Activated T-cell treated with anti-CD3 and anti-CD28 coated beads for 4 hours (primary cell): ENCODE results near the gene GPR155.
A peak's percentile ranks its signal among the peaks of the same experiment; 100 is the strongest.

Experiments used
- DNase-seq: peaks from one replicate; pipeline ENCODE4 v3.0.0-alpha.2; 2020

GPR155 gene, protein sequence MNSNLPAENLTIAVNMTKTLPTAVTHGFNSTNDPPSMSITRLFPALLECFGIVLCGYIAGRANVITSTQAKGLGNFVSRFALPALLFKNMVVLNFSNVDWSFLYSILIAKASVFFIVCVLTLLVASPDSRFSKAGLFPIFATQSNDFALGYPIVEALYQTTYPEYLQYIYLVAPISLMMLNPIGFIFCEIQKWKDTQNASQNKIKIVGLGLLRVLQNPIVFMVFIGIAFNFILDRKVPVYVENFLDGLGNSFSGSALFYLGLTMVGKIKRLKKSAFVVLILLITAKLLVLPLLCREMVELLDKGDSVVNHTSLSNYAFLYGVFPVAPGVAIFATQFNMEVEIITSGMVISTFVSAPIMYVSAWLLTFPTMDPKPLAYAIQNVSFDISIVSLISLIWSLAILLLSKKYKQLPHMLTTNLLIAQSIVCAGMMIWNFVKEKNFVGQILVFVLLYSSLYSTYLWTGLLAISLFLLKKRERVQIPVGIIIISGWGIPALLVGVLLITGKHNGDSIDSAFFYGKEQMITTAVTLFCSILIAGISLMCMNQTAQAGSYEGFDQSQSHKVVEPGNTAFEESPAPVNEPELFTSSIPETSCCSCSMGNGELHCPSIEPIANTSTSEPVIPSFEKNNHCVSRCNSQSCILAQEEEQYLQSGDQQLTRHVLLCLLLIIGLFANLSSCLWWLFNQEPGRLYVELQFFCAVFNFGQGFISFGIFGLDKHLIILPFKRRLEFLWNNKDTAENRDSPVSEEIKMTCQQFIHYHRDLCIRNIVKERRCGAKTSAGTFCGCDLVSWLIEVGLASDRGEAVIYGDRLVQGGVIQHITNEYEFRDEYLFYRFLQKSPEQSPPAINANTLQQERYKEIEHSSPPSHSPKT

DNA sequence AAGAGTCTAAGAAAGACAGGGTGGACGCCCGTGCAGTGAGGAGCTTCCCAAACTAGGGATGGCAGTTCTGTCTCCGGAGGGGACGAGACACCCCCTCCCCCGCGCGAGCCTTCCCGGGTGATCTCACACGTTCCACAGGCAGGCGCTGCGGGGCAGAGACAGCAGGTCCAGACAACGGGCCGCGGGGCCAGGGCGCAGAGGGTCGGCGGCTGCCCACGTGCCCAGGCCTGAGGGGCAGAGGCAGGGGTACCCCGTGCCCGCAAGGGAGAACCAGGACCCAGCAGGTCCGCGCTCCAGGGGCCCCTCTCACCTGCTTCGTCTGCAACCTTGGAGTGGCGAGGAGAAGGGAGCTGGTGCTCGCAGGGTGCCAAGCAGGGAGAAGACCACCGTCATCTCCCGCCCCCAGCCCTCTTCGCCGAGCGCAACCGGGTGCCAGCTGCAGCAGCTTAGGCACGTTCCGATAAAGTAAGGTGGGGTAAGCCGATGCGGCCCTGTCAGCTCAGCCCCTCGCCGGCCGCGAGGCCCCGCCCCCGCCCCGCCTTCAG, at the start of gene GPR155:
Gene GPR155 (minus strand): TSS at position 467 of the 545 bp plus-strand sequence. CDS start 5,073 bp downstream, outside the sequence.
- DNase-seq, result peak; percentile 20

DNA sequence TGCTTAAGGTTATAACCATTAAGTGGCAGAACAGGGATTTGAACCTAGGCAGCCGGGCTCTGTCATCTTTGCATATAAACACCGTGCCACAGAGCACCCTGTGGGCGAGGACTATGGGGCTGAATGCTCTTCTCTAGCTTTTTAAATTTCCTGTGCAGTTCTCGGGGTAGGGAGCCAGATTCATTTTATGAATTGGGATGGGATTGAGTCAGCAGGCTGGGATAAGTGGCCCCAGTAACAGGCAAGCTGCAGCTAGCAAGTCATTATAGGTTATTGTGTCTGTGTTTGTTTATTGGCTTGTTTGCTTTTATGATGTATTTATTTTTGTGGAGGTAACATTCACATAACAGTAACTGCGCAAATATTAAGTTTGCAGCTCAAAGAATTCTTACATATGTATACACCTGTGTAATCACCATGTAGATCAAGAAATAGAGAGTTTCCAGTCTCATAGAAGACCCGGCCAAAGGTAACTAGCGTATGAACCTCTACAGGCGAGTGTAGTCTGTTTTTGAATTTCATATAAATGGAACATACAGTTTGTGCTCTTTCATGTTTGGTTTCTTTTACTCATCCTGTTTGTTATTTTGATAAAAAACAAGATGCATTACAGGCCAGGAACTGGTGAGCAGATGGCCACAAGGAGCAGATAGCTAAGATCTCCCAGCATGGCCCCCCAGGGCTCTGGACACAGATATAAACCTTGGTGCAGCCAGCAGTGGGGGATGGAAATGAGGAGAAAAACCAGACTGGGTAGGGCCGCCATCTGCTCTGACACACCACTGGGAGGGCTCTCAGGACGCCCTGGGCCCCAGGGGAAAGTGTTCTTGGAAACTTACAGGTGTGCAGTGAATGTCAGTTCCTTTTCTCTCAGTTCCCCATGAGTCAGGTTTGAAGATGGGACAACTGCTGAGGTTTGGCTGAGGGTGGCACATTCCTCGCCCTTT, 49.2 kb upstream of the GPR155 start:
- DNase-seq, result no peak

DNA sequence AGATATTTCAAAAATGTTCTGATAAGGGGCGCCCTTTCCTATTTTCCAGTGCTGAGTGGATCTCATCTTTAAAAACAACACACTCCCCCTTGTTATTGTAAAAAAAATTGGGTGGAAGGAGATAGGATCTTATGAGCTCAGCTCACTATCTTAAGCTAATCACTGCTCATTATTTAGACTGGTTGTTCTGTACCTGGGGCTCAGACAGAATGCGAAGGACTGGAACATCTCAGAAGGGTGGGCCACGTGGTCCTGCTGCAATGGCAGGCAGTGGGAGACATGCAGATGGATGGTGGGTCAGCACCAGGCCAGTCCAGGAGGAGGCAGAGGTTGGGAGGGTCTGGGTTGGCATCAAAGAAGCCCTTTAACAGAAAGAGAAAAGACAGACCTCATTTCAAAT, 48.3 kb upstream of the GPR155 start:
- DNase-seq, result no peak

DNA sequence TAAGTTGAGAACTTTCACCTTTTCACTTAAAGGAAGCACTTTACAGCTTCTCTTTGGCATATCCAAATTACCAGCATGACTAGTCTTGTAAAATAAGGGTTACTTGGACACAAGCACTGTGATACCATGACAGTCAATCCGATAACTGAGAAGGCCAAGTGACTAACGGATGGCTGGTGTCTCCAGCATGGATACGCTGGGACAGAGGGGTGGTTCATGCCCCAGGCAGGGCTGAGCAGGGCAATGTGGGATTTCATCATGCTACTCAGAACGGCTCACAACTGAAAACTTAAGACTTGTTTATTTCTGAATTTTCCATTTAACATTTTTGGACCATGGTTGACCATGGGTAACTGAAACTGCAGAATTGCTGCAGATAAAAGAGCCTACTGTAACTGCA, 43.1 kb upstream of the GPR155 start:
- no peak for DNase-seq

DNA sequence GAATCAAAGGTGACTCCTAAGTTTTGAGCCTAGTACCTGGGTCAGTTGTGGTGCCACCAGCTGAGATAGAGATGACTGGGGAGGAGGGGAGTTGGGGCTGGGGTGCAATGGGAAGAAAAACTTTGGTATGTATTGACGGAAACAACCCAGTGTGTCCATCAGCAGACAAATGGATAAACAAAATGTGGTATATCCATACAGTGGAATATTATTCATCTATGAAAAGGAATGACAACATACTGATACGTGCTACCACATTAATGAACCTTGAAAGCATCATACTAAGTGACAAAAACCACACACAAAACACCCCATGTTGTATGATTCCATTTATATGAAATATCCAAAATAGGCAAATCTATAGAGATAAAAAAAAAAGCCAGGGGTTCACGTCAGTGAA, 41.1 kb upstream of the GPR155 start:
- no peak for DNase-seq

DNA sequence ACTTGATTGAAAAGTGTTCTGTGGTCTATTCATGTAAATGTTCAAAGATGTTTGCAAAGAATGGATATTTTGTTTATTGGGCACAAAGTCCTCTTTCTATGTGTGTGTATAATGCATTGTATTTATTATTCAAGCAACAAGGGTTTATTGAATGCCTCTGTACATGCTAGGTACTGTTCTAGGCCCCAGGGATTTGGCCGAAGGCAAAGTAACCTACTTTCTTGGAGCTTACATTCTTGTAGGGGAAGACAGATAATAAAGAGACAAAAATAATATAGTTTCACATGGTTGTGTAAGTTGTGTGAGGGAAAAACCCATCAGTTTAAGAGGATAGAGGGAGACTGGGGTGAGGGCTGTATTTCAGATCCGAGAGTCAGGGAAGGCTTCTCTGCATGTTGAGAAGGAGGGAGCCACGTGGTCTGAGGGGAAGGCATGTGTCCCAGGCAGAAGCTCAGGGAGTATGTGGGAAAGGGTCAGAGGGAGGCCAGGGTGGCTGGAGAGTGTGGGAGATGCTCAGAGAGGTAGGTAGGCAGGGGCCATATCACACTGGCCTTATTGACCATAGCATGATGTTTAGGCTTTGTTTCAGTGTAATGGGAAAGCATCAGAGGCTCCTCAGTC, 40.4 kb upstream of the GPR155 start:
- no peak for DNase-seq

DNA sequence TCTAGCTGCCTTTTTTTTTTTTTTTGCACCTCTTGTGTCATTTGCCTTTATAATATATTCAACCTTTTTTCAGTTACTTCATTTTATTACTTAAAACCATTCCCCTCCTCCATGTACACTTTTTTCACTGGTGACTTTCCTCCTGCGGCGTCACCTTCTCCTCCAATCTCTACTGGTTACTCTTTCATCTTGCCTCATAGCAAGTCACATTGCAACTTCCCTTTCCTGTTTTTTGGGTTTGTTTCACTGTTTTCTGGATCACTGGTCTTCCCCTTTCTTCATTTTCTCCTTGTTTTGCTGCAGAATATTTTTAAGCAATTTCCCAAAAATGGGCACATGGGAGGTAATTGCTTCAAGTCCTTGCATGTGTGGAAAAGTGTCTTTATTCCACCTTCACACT, 37.7 kb upstream of the GPR155 start:
- no peak for DNase-seq

DNA sequence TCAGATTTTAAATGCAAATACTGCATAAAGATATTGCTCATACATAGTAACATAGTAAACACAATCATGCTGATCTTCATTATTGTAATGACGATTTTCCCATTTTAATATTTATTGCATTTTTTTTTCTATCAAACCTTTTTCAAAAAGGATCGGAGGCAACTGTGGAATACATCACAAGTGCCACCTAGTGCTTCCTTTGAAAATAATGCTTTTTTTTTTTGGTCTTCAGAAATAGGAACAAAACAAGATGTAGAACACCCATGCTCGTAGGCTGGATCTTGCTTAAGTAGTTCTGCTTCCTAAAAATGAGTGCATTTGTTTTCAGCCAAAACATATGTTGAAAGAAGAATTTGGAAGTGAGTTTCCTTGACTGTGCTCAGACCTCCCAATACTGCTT, 35.7 kb upstream of the GPR155 start:
- no peak for DNase-seq

DNA sequence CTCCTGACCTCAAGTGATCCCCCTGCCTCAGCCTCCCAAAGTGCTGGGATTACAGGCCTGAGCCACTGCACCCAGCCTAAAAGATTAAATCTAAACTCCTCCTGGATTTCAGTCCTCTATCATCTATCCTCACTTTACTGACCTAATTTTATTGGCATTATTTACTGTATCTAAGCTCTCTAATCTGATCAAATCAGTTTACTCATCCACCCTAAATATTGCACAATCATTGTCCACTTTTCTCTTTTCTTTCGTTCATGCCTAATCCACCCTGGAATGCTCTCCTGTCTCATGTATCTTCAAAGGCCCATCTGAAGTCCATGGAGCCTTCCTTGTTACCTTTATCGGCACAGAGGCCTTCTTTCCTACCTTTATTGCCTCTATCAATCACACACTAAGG, 31.6 kb upstream of the GPR155 start:
- DNase-seq, result no peak

DNA sequence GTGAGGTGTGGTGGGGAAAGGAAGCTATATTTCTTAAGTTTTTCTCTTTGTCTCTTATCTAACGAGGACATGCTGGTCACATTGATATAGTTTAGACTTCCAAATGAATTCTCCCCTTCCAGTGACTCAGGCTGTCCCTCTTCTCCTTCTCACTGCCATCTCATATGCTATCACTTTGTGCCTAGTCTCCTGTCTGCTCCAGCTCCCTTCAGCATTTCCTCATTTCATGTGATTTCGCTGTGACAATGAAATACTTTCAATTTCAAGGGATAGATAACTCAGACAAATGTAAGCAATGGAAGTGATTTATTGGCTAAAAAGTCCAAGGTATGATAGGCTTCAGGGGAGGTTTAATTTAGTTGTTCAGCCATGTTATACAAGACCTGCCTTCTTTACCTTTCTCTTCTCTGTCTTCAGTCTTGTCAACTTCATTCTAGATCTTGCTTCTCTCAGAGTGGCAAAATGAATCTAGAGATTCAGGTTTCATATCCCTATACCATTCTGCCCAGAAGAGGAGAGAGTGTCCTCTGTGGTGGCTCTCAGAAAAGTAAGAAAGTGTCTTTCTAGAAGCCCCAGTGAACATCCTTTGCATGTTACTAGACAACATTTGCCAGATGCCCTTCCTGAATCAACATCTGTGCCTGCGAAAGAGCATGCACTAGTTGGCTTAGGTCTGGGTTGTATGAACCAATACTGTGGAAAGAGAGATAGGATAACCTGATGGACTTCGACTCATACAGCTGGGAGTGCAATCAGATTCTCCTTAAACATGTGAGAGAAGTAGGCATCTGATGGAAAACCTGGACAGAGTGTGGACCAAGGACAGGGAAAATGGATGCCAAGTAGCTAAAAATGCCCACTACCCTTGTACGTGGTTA, 29.9 kb upstream of the GPR155 start:
- DNase-seq, result no peak

DNA sequence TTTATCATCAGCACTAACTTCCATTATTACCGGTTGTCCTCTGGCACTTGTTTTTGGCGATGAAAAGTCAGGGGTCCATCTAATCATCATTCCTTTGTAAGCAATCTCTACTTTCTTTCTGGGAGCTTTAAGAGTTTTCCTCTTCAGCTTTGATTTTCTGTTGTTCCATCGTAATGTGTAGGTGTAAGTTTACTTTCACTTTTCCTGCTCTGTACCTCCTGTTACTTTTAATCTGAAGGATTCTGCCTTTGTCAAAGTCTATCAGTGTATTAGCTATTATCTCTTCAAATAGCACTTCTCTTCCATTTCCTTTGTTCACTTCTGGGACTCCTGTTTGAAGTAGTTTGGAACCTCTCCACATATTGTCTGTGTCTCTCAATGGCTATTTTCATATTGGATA, 25.5 kb upstream of the GPR155 start:
- DNase-seq, result no peak

DNA sequence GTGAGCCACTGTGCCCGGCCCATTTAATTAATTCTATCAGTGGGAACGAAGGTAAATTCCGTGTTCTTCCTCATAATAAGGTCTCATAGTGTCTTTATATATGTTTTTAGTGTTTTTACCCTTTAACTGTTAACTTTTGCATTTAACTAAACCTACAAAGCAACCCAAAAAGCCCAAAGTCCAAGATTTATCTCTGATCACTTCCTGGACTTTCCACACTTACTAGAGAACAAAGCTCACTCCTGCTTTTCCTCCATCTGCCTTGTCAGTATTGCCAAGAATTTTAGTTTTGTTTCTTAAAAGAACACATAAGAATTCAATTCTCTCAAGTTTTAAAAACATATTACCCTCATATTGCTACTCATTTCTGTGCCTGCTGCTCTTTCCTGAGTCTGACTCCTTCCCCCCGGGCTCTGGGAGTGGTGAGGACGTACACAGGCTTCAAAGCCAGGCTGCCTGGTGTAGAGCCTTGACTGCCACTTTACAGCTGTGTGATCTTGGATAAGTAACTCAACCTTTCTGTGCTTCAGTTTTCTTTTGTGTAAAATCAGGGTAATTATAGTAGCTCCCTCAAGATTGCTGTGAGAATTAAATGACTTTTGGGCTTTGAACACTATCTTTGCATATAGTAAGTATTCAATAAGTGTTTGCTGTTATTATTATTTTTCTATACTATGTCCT, 24.9 kb upstream of the GPR155 start:
- DNase-seq, result no peak

DNA sequence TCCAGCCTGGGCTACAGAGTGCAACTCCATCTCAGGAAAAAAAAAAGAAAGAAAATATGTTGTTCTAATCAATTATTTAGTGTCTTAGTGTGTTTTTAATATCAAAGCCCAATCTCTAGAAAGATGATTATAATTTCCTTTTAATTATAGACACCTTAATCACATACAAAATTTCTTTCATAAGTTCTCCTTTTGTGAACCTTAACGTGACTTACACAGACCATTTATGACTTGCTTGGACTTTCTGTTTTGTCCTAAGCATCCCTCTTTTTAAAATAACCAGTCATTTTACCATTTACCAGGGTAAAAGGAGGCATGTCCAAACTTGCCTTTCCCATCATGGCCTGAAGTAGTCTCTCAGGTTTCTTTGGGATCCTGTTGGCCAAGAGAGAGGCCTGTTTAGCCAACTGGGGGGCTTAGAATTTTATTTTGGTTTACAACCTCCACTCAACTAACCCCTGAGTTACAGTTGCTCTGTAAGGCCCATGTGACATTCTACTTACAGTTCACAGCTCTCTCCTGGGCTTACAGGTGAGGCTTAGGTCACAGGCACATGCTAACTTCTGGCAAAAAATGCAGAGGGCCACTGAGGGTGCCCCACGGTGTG, 23.9 kb upstream of the GPR155 start:
- DNase-seq, result no peak

DNA sequence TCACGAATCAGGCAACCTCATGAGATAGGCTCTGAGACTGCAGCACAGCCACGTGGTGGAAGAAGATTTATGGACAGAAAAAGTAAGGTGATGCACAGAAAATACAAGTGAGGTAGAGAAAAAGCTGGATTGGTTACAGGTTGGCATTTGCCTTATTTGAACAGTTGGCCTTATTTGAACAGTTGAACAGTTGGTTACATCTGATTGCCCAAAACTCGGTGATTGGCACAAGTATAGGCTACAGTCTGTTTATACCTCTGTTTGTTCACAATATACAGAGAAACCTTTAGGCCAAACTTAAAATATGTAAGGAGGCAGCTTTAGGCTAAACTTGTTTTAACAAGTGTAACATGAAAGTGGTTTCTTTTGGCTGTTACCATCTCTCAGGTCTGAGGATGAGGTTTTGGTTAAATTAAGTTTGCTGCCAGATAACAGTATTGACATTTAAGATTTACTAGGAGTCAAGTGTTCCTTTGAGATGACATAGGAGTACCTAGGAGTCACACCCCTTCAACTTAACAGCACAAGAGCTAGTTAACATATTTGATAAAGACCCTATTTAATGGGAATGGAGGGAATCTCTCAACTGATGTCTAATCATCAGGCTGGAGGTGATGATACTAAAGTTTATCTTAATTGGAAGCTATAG, 16.5 kb upstream of the GPR155 start:
- DNase-seq, result no peak

DNA sequence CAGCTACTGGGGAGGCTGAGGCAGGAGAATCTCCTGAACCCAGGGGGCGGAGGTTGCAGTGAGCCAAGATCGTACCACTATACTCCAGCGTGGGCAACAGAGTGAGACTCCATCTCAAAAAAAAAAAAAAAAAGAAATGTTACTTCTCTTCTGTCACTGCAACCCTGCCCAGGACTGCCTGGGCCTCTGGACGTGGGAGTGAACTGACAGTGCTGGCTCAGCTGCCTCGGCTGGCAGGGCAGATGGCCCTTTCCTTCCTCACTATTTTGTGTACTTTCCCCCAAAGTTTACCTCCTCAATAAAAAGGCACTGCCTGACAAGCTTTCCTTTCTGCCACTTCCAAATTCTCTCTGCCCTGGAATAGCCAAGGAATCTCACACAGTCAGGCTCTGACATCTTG, 12.5 kb upstream of the GPR155 start:
- no peak for DNase-seq

DNA sequence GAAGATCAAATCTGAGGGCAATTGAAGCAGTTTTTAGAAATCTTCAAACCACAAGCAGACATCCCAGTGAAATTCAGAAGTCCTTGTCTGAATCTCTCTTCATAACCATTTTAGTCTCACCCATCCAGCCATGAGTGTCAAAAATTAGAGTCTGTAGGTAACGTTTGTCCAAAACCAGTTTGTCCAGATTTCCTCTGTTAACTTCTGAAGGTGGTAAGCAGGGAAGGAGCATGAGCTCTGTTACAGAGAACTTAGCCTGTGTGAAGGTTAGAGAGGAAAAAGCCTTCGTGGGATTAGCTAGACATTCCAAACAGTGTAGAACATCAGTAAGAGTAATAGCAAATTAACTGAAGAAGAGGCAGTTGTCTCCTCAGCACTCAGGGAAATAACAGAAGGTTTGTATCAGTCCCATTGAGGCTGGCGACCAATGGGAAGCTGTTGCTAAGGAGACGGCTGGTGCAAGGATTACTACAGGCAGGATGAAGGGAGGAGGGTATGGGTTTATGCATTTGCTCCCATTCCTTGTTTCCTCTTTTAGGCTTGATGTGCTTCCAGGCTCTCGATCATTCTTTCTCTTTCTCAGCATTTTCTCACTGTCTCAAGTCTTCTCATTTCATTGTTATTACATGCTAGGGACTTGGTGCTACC, 8.7 kb upstream of the GPR155 start:
- DNase-seq, result no peak

DNA sequence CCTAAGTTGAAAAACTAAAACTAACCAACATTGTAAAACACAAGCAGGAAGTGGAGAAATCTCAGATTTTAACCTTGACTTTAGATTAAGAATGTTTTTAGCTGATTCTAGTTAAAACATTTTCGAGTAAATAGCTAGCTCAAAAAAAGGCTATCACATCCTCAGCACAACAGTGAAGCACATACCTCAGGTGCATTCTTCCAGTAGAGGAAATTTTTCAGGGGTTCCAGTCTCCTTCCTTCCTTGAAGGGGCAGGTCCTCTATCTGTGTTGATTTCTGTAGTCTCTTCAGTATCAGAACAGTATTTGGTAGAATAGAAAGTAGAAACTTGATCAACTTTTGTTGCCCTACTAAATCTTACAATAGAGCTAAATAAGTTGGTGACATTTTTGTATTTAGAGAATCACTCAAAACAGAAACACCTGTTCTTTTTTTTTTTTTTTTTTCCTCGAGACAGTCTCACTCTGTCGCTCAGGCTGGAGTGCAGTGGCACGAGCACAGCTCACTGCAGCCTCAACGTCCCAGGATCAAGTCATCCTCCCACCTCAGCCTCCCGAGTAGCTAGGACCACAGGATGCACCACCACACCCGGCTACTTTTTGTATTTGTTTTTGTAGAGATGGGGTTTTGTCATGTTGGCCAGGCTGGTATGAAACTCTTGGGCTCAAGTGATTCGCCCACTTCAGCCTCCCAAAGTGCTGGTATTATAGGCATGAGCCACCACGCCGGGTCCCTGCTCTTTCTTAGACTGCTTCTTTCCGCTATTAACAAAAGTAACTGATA, 6.9 kb upstream of the GPR155 start:
- DNase-seq, result no peak

DNA sequence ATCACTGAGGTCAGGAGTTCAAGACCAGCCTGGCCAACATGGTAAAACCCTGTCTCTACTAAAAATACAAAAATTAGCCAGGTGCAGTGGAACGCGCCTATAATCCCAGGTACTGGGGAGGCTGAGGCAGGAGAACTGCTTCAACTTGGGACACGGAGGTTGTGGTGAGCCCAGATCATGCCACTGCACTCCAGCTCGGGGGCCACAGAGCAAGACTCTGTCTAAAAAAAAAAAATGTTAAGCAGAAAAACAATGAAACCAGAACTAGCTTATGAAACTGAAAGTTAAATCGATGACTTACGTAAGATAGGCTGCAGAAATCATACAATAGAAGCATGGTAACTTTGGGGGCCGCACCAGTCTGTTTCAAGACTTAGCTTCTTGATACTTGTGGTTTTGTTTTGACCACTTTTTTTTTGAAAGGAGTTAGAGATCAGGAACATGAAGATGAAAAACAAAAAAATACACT, 6.2 kb upstream of the GPR155 start:
- peak; percentile 28 for DNase-seq
